Keratinocyte (primary cell): ENCODE data around the gene RRBP1.

Experiments used
- EZH2 ChIP-seq: IDR thresholded peaks from one replicate; pipeline ENCODE4 v1.6.1; 2012; ENCODE audit warnings: inconsistent platforms, mild to moderate bottlenecking, low read length, moderate library complexity
- TF ChIP-seq, protein P1 (sequence below), 3 experiments: IDR thresholded peaks in 1 of 3; conservative IDR thresholded peaks in 1 of 3; optimal IDR thresholded peaks in 1 of 3; 2 replicates in 2 of 3; 3 replicates in 1 of 3; pipeline versions ENCODE3 to v1.5.1; 2011; ENCODE audit warnings: low read length in 3 of 3, mild to moderate bottlenecking in 3 of 3, moderate library complexity in 2 of 3, control low read depth in 1 of 3, inconsistent platforms in 1 of 3; ENCODE audit not compliant: insufficient read depth in 2 of 3; ENCODE audit errors: extremely low read depth in 1 of 3

DNA sequence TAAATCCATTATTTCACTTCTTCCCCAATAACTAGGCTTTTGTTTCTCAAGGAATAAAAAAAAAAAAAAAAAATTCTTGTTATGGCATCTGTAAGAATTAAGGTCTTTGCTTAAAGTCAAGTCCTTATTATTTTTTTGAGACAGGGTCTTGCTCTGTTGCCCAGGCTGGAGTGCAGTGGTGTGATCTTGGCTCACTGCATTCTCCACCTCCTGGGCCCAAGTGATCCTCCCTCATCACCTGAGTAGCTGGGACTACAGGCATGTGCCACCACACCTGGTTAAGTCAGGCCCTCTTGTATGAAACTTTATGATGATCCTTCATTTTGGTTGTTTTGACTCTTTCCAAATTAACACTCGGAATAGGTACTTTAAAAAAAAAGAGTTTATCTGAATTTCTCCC lies 94.9 kb downstream of the RRBP1 start:
- TF ChIP-seq, protein P1, sequence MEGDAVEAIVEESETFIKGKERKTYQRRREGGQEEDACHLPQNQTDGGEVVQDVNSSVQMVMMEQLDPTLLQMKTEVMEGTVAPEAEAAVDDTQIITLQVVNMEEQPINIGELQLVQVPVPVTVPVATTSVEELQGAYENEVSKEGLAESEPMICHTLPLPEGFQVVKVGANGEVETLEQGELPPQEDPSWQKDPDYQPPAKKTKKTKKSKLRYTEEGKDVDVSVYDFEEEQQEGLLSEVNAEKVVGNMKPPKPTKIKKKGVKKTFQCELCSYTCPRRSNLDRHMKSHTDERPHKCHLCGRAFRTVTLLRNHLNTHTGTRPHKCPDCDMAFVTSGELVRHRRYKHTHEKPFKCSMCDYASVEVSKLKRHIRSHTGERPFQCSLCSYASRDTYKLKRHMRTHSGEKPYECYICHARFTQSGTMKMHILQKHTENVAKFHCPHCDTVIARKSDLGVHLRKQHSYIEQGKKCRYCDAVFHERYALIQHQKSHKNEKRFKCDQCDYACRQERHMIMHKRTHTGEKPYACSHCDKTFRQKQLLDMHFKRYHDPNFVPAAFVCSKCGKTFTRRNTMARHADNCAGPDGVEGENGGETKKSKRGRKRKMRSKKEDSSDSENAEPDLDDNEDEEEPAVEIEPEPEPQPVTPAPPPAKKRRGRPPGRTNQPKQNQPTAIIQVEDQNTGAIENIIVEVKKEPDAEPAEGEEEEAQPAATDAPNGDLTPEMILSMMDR (optimal IDR thresholded peaks at IDR 0.05 in 1 of 3, IDR thresholded peaks at IDR 0.05 in 1 of 3, conservative IDR thresholded peaks at IDR 0.05 in 1 of 3; ENCODE audit: extremely low read depth in 1 of 3, insufficient read depth in 2 of 3, low read length in 3 of 3): no peak
- TF ChIP-seq EZH2: no peak
